Renal cortex interstitium (tissue), 11 donors: Measurements from ENCODE around the gene MYO5C. TPM values are rescaled to one million over a fixed set of nuclear protein-coding genes. Genes with fewer than 3 reads are reported as not detected.
"Not testable (repeated sequence)": the region's sequence is repeated elsewhere in the genome, so short reads cannot be mapped to it uniquely, and the experiment has no call there.

Experiments used
- DNase-seq, 11 donors: peaks; one replicate each; pipeline ENCODE4 v3.0.0-alpha.2; 2013; ENCODE audit warnings: low read depth in 9 of 11, low spot score in 4 of 11; ENCODE audit errors: extremely low read depth in 1 of 11
- polyA plus RNA-seq, 3 donors: library from polyadenylated mRNA; unstranded; fragments of 120-200 nt; gene quantifications; one replicate each; pipeline ENCODE4 v1.2.1, GENCODE V29; 2013; ENCODE audit not compliant: insufficient read length in 3 of 3

The MYO5C gene
- polyA plus RNA-seq, 3 donors: 19.6 to 30.5 (median 22.1) TPM

GRCh38 chr15:52191207-52191606 is 104.4 kb downstream of the MYO5C start, which contains the start of gene GNB5:
Gene GNB5 (minus strand): TSS chr15:52191392. CDS start chr15:52184676, 6,716 bp downstream.
- DNase-seq: no peak

- DNase-seq: no peak
These were observed 108.7 kb downstream of the MYO5C start for GRCh38 chr15:52186651-52187486.

DNA sequence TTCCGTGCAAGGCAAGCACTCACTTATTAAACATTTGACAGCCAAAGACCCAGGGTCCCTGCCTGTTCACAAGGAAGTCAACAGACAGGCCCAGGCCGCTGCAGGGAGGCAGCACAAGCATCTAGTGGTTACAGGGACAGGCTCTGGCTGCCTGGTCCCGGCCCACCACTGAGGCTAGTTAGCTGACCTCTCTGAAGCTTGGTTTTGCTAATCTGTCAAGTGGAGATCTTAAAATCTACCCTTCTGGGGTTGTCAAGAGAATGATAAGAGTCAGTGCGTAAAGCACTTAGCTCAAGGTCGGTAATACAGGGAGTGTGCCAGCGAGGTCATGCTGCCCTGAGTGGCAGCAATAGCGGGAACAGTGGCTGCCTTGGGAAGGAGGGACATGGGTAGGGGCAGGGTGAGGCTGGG is 110.4 kb downstream of the MYO5C start:
- DNase-seq: no peak

DNA sequence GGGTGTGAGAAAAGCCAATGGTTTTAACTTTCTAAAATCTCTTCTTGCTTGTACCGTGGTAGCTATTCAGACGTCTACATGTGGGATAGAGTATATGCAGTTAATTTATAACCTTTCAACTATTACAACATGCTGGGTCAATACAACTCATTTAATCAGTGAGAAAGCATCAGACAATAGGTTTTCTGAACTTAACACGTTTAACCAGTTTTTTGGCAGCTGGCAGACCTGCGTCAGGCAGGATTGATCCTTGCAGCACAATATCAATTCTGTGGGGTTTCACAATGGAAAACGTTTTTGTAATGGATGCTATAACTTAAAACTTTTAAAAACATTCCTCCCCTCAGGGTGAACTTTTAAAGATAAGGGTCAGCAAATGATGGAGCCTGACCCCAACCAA is 110.9 kb downstream of the MYO5C start:
- no peak for DNase-seq

DNA sequence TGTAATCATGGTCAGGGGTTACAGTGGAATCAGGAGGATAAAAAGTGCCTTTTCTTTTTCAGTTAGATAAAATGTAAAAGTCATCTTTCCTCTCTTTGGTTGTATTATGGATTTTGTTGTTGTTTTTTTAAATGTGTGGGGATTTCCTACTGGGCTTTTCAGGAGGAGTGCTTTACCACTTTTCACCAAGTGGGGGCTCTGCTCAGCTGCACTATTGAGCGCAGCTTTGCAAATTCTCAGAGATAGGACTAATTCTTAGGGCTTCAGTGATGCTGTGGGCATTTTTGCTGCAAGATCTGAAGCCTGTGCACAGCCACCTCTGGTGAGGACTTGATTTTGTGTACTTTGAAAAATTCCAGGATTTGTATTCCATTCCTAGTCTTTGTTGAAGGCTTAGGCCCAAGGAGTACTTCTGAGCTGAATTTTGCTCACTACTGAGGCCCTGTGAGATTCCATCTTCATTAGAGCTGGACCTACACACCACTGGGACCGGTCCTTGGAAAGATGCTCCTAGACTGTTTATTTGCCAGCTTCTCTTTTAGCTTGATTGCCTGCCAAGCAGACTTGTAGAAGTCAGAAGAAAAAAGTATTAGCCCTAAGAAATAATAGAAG is 111.9 kb downstream of the MYO5C start:
- peak in 3 of 11 donors; percentile 14 to 27 (median 14) for DNase-seq

DNA sequence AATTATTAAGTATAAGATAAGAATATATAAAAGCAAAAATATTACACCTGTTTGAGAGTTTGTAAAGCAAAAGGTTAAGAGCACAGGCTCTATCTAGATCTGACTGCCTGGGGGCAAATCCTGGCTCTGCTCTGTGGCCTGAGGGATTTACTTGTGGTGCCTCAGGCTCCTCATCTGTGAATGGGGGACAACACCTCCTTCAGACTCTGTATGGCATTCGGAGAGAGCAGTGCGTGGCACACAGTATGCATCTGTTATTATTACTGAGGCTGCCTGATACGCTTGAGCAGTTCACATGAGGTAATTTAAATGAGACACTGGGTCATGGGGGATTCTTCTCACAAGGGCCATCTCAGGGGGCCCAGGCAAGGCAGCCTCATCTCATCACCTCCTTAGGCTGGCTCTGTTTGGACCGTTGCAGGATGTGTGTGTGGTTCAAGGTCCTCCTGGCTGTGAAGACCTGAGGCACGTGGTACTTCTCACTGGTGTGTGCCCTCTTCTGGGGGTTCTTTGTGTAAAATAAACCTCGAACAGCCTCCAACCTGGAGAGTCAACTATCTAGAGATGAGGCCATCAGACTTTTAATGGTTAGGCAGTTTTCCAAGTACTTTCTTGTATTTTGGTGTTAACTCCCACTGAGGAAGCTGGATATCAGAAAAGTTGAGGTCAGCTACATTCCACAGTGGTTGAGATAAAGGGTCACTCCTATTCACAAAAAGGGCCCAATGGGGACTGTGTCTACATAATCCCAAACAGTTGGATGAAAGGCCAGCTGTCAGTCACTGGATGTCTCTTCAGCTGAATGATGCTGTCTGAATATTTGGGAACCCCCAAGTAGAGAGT is 113.4 kb downstream of the MYO5C start:
- no peak for DNase-seq

- no peak for DNase-seq
These were observed 114.7 kb downstream of the MYO5C start for GRCh38 chr15:52180851-52181450.

DNA sequence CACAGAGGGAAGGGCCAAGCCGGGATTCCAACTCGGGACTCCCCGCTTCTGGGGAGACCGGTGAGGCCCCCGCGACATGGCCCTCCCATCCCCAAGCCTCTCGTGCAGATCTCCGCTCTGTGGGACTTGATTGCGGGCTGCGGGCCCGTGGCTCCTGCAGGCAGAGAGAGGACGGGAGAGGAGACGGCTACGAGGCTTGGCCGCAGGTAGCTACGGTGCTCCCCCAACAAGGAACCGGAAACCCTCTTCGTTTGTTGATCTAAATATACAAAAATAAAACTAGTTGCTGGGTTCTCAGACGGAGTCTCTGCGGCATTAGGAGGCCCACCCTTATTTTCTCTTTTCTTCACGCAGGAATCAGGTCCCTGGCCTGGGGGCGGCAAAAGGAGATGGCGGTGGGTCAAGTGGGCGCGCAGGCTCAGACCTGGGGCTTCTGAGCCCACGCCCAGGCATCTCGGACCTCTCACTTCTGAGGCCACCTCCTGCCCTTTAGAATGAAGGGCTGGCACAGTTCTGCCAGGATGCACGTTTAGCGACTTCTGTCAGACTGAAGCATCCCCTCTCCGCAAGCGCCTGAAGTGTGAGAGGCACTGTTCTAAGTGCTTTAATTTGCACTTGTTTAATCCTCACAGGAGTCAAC is 115.3 kb downstream of the MYO5C start:
- DNase-seq: peak in 2 of 11 donors; percentile 12

GRCh38 chr15:52179278-52180195 is 116.1 kb downstream of the MYO5C start:
- DNase-seq: peak in 10 of 11 donors; percentile 56 to 78 (median 73)

DNA sequence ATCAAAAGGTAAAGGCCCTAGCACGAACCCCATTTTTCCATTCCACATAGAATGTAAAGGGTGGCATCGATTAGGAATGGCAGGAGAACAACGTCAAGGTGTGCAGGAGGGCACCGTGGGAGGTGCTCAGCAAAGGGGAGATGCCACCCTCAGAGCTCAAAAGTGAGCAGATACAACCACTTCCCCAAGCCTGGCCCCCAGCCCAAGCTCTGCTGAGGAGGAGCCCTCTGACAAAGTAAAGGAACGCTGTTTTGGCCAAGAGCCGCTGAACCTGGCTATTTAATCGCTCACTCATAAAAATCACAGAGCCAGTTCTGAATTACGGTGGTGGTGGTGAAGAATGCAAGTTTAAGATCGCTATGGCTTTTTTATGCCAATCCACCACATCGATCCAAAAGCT is 116.8 kb downstream of the MYO5C start:
- DNase-seq: peak in 3 of 11 donors; percentile 6 to 25 (median 18)

- no peak for DNase-seq
These were observed 122.7 kb downstream of the MYO5C start for GRCh38 chr15:52172869-52173268.

GRCh38 chr15:52171807-52172206 is 123.8 kb downstream of the MYO5C start:
- no peak for DNase-seq

- no peak for DNase-seq
These were observed 124.2 kb downstream of the MYO5C start for GRCh38 chr15:52171386-52171785.

DNA sequence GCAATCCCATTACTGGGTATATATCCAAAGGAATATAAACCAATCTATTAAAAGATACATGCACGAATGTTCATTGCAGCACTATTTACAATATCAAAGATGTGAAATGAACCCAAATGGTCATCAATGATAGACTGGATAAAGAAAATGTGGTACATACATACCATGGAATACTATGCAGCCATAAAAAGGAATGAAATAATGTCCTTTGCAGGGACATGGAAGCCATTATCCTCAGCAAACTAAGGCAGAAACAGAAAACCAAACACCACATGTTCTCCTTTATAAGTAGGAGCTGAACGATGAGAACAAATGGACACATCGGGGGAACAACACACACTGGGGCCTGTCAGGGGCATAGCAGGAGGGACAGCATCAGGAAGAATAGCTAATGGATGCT is 125.4 kb downstream of the MYO5C start:
- DNase-seq: not testable (repeated sequence)

DNA sequence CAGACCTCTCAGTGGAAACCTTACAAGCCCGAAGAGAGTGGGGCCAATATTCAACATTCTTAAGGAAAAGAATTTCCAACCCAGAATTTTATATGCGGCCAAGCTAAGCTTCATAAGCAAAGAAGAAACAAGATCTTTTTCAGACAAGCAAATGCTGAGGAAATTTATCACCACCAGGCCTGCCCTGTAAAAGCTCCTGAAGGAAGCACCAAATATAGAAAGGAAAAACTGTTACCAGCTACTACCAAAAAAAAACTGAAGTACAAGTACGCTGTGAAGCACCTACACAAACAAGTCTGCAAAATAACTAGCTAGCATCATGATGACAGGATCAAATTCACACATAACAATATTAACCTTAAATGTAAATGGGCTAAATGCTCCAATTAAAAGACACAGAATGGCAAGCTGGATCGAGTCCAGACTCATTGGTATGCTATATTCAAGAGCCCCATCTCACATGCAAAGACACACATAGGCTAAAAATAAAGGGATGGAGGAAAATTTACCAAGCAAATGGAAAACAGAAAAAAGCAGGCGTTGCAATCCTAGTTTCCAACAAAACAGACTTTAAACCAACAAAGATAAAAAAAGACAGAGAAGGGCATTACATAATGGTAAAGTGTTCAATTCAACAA is 130.0 kb downstream of the MYO5C start:
- not testable (repeated sequence) for DNase-seq

DNA sequence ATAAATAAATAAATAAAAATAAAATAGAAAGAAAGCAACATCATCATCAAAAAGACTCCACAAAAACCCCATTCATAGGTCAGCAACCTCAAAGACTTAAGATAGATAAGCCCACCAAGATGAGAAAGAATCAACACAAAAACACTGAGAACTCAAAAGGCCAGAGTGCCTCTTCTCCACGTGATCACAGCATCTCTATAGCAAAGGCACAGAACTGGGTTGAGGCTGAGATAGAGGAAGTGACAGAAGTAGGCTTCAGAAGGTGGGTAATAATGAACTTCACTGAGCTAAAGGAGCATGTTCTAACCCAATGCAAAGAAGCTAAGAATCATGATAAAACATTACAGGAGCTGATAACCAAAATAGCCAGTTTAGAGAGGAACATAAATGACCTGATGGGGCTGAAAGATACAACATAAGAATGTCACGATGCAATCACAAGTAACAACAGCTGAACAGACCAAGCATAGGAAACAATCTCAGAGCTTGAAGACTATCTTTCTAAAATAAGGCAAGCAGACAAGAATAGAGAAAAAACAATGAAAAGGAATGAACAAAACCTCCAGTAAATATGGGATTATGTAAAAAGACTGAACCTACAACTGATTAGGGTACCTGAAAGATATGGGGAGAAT is 130.9 kb downstream of the MYO5C start:
- DNase-seq: no peak
